ENCODE results near the gene HPGD.

HPGD gene

GRCh38 chr4:174522183-174523024 is at the start of gene HPGD:
HPGD (minus strand) TSS chr4:174522488; CDS start chr4:174522451, 37 bp downstream.
- DNase-seq = peak; percentile 10

- DNase-seq = no peak
These were observed 42.2 kb upstream of the HPGD start for GRCh38 chr4:174564529-174564928.

- DNase-seq = no peak
These were observed 41.1 kb upstream of the HPGD start for GRCh38 chr4:174563399-174563798.

GRCh38 chr4:174561560-174561959 is 39.3 kb upstream of the HPGD start:
- DNase-seq = peak; percentile 27

- DNase-seq = no peak
These were observed 37.6 kb upstream of the HPGD start for GRCh38 chr4:174559894-174560293.

GRCh38 chr4:174555789-174556630 is 33.7 kb upstream of the HPGD start:
- no peak for DNase-seq

GRCh38 chr4:174554231-174554728 is 32.0 kb upstream of the HPGD start:
- no peak for DNase-seq

- DNase-seq = peak; percentile 70
These were observed 31.5 kb upstream of the HPGD start for GRCh38 chr4:174553828-174554227.

GRCh38 chr4:174553031-174553430 is 30.7 kb upstream of the HPGD start:
- DNase-seq = no peak

- DNase-seq = no peak
These were observed 28.3 kb upstream of the HPGD start for GRCh38 chr4:174550541-174550940.

- peak; percentile 81 for DNase-seq
These were observed 27.4 kb upstream of the HPGD start for GRCh38 chr4:174549721-174550120.

- no peak for DNase-seq
These were observed 23.0 kb upstream of the HPGD start for GRCh38 chr4:174545268-174545667.

GRCh38 chr4:174544496-174544895 is 22.2 kb upstream of the HPGD start:
- DNase-seq = no peak

GRCh38 chr4:174540175-174540574 is 17.9 kb upstream of the HPGD start:
- no peak for DNase-seq

GRCh38 chr4:174539571-174539970 is 17.3 kb upstream of the HPGD start:
- DNase-seq = no peak

GRCh38 chr4:174538876-174539250 is 16.6 kb upstream of the HPGD start:
- DNase-seq = no peak

- DNase-seq = no peak
These were observed 16.0 kb upstream of the HPGD start for GRCh38 chr4:174538123-174538875.

- no peak for DNase-seq
These were observed 15.3 kb upstream of the HPGD start for GRCh38 chr4:174537634-174538033.

- no peak for DNase-seq
These were observed 12.2 kb upstream of the HPGD start for GRCh38 chr4:174534461-174534860.

GRCh38 chr4:174532445-174532844 is 10.2 kb upstream of the HPGD start:
- no peak for DNase-seq

- DNase-seq = no peak
These were observed 9.2 kb upstream of the HPGD start for GRCh38 chr4:174531486-174531885.

- DNase-seq = no peak
These were observed 5.9 kb upstream of the HPGD start for GRCh38 chr4:174528226-174528625.

GRCh38 chr4:174526731-174527130 is 4.4 kb upstream of the HPGD start:
- no peak for DNase-seq

Data from fibroblast of skin of right biceps (primary cell).